IPS-15b (cell line): Measurements from ENCODE around the gene FAH.

Experiments used
- H3K27me3 ChIP-seq: one replicate; pipeline ENCODE4 v1.6.1; 2013; ENCODE audit warnings: low read length; ENCODE audit not compliant: control insufficient read depth, insufficient read depth
- H3K36me3 ChIP-seq: one replicate; pipeline ENCODE4 v1.6.1; 2013; ENCODE audit warnings: low read length; ENCODE audit not compliant: control insufficient read depth, insufficient read depth
- H3K4me1 ChIP-seq: one replicate; pipeline ENCODE4 v1.6.1; 2013; ENCODE audit warnings: mild to moderate bottlenecking, low read length; ENCODE audit not compliant: control insufficient read depth, insufficient read depth
- H3K4me3 ChIP-seq: one replicate; pipeline ENCODE4 v1.5.1; 2013; ENCODE audit warnings: low read depth, low read length
- H3K9ac ChIP-seq: one replicate; pipeline ENCODE4 v1.6.1; 2013; ENCODE audit warnings: low read depth, mild to moderate bottlenecking, low read length
- H3K9me3 ChIP-seq: one replicate; pipeline ENCODE4 v1.6.1; 2013; ENCODE audit warnings: mild to moderate bottlenecking, low read length; ENCODE audit not compliant: control insufficient read depth, insufficient read depth

FAH gene

GRCh38 chr15:80152896-80153876 lies at the start of gene FAH:
Gene FAH (plus strand): TSS chr15:80152999. CDS start chr15:80153055, 56 bp downstream.
- Histone ChIP-seq H3K27me3 (no peaks in the 10 kb centered on the region), H3K4me3 (peak within 1 kb of the TSS; percentile 91), H3K9ac (peak within 1 kb of the TSS; percentile 65), H3K9me3 (no peaks in the 10 kb centered on the region), H3K36me3 (peaks cover 3% of the 10 kb centered on the region), H3K4me1 (peaks cover 6% of the 10 kb centered on the region)

GRCh38 chr15:80105193-80105592 lies 47.6 kb upstream of the FAH start:
- no peaks in the 10 kb centered on the region for H3K27me3 ChIP-seq
- no peak overlapping the region for H3K4me3 ChIP-seq
- no peak overlapping the region for H3K9ac ChIP-seq
- H3K9me3 ChIP-seq, result no peaks in the 10 kb centered on the region
- no peaks in the 10 kb centered on the region for H3K36me3 ChIP-seq
- no peaks in the 10 kb centered on the region for H3K4me1 ChIP-seq

GRCh38 chr15:80105595-80105994 lies 47.2 kb upstream of the FAH start:
- Histone ChIP-seq H3K36me3 (no peaks in the 10 kb centered on the region), H3K4me3 (no peak overlapping the region), H3K9me3 (no peaks in the 10 kb centered on the region), H3K27me3 (no peaks in the 10 kb centered on the region), H3K4me1 (no peaks in the 10 kb centered on the region), H3K9ac (no peak overlapping the region)

GRCh38 chr15:80106051-80106450 lies 46.7 kb upstream of the FAH start:
- no peak overlapping the region for H3K4me3 ChIP-seq
- no peaks in the 10 kb centered on the region for H3K4me1 ChIP-seq
- no peaks in the 10 kb centered on the region for H3K9me3 ChIP-seq
- H3K9ac ChIP-seq, result no peak overlapping the region
- H3K27me3 ChIP-seq, result no peaks in the 10 kb centered on the region
- H3K36me3 ChIP-seq, result no peaks in the 10 kb centered on the region

- Histone ChIP-seq H3K9me3 (no peaks in the 10 kb centered on the region), H3K4me3 (no peak overlapping the region), H3K9ac (no peak overlapping the region), H3K4me1 (no peaks in the 10 kb centered on the region), H3K36me3 (no peaks in the 10 kb centered on the region), H3K27me3 (no peaks in the 10 kb centered on the region)
Measured at GRCh38 chr15:80107204-80107603, 45.6 kb upstream of the FAH start.

GRCh38 chr15:80107774-80108173 lies 45.0 kb upstream of the FAH start:
- no peaks in the 10 kb centered on the region for H3K4me1 ChIP-seq
- H3K36me3 ChIP-seq, result no peaks in the 10 kb centered on the region
- H3K9ac ChIP-seq, result no peak overlapping the region
- no peak overlapping the region for H3K4me3 ChIP-seq
- no peaks in the 10 kb centered on the region for H3K27me3 ChIP-seq
- H3K9me3 ChIP-seq, result no peaks in the 10 kb centered on the region

GRCh38 chr15:80109388-80109787 lies 43.4 kb upstream of the FAH start:
- no peak overlapping the region for H3K9ac ChIP-seq
- H3K9me3 ChIP-seq, result no peaks in the 10 kb centered on the region
- no peak overlapping the region for H3K4me3 ChIP-seq
- H3K36me3 ChIP-seq, result no peaks in the 10 kb centered on the region
- no peaks in the 10 kb centered on the region for H3K27me3 ChIP-seq
- H3K4me1 ChIP-seq, result no peaks in the 10 kb centered on the region

GRCh38 chr15:80110920-80111319 lies 41.9 kb upstream of the FAH start:
- Histone ChIP-seq H3K9ac (no peak overlapping the region), H3K9me3 (no peaks in the 10 kb centered on the region), H3K4me1 (no peaks in the 10 kb centered on the region), H3K4me3 (no peak overlapping the region), H3K27me3 (no peaks in the 10 kb centered on the region), H3K36me3 (no peaks in the 10 kb centered on the region)

- Histone ChIP-seq H3K27me3 (no peaks in the 10 kb centered on the region), H3K9me3 (no peaks in the 10 kb centered on the region), H3K4me1 (no peaks in the 10 kb centered on the region), H3K9ac (no peak overlapping the region), H3K4me3 (no peak overlapping the region), H3K36me3 (no peaks in the 10 kb centered on the region)
Measured at GRCh38 chr15:80114114-80114513, 38.7 kb upstream of the FAH start.

- Histone ChIP-seq H3K36me3 (no peaks in the 10 kb centered on the region), H3K9me3 (no peaks in the 10 kb centered on the region), H3K4me3 (no peak overlapping the region)
Measured at GRCh38 chr15:80115021-80115420, 37.8 kb upstream of the FAH start.

GRCh38 chr15:80118956-80119355 lies 33.8 kb upstream of the FAH start:
- no peaks in the 10 kb centered on the region for H3K36me3 ChIP-seq
- H3K9me3 ChIP-seq, result no peaks in the 10 kb centered on the region
- H3K4me1 ChIP-seq, result no peaks in the 10 kb centered on the region
- H3K4me3 ChIP-seq, result no peak overlapping the region
- no peak overlapping the region for H3K9ac ChIP-seq
- no peaks in the 10 kb centered on the region for H3K27me3 ChIP-seq

More at GRCh38 chr15:80115021-80115420, 37.8 kb upstream of the FAH start:
- Histone ChIP-seq H3K9ac (no peak overlapping the region), H3K27me3 (no peaks in the 10 kb centered on the region), H3K4me1 (no peaks in the 10 kb centered on the region)

GRCh38 chr15:80120636-80121035 lies 32.2 kb upstream of the FAH start:
- Histone ChIP-seq H3K9me3 (no peaks in the 10 kb centered on the region), H3K36me3 (no peaks in the 10 kb centered on the region), H3K4me3 (no peak overlapping the region), H3K9ac (no peak overlapping the region), H3K4me1 (no peaks in the 10 kb centered on the region), H3K27me3 (no peaks in the 10 kb centered on the region)
